ENCODE results near the gene SDR42E2. TPM values are rescaled to one million over a fixed set of nuclear protein-coding genes. Genes with fewer than 3 reads are reported as not detected.

Gene SDR42E2
- polyA plus RNA-seq, 10 donors, result 0.05 to 0.13 (median 0.05) TPM; not detected in 5

Other genes with a start within 250 kb of the SDR42E2 start
- 100 to 1,000 TPM; 229 to 367 (median 287) TPM for gene UQCRC2, start 209.1 kb upstream of the SDR42E2 start, polyA plus RNA-seq (ENCODE audit: insufficient read length in 10 of 10)
- gene PDZD9, start 161.4 kb upstream of the SDR42E2 start, polyA plus RNA-seq (ENCODE audit: insufficient read length in 10 of 10), result under 1 TPM; 0.11 to 0.65 (median 0.26) TPM
- 10 to 100 TPM; 11.3 to 20.5 (median 14.0) TPM for gene MOSMO, start 154.4 kb upstream of the SDR42E2 start, polyA plus RNA-seq (ENCODE audit: insufficient read length in 10 of 10)
- under 1 TPM in 9 of 10 donors, not detected in 1; 0.04 to 0.59 (median 0.19) TPM for gene VWA3A, start 70.0 kb upstream of the SDR42E2 start, polyA plus RNA-seq (ENCODE audit: insufficient read length in 10 of 10)
- gene EEF2K, start 43.8 kb downstream of the SDR42E2 start, polyA plus RNA-seq (ENCODE audit: insufficient read length in 10 of 10), result 10 to 100 TPM; 28.9 to 60.6 (median 45.6) TPM
- 10 to 100 TPM; 27.7 to 48.3 (median 39.2) TPM for gene POLR3E, start 134.9 kb downstream of the SDR42E2 start, polyA plus RNA-seq (ENCODE audit: insufficient read length in 10 of 10)
- gene CDR2, start 212.1 kb downstream of the SDR42E2 start, polyA plus RNA-seq (ENCODE audit: insufficient read length in 10 of 10), result 10 to 100 TPM; 13.0 to 28.5 (median 19.2) TPM